Stimulated activated CD4-positive, alpha-beta T cell treated with anti-CD3 and anti-CD28 coated beads, Interleukin-2, amount 100 ng/mL, for 48 hours (primary cell): ENCODE data around the gene ZEB2.

Experiments used
- DNase-seq, 2 donors: peaks; one replicate each; pipeline ENCODE4 v3.0.0-alpha.2; 2020

The ZEB2 gene

GRCh38 chr2:144343145-144343544 lies 176.8 kb downstream of the ZEB2 start:
- DNase-seq = no peak

- DNase-seq = no peak
Observed at GRCh38 chr2:144341538-144341937, 178.4 kb downstream of the ZEB2 start.

GRCh38 chr2:144339048-144339447 lies 180.9 kb downstream of the ZEB2 start:
- no peak for DNase-seq

DNA sequence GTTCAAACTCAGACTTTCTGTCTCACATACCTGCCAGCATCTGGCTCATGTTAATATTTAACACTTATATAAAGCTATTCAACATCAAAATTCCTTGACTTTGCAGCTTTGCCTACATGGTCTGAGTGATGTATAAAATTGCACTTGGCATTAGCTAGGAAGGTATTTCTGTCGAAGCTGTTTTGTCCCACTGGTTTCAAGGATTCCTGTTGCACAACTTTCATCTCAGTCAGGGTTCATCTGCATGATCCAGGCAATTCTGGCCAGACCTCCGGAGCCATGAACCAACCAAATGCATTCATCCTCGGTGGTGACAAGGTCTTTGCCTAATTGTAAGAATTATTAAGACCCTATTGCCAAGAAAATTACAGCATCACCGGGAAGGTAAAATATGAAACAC lies 185.4 kb downstream of the ZEB2 start:
- no peak for DNase-seq
